Endothelial cell (in vitro differentiated cells): ENCODE data around the gene INSYN2B. TPM values are rescaled to one million over a fixed set of nuclear protein-coding genes. Genes with fewer than 3 reads are reported as not detected.
"Not testable (repeated sequence)": the region's sequence is repeated elsewhere in the genome, so short reads cannot be mapped to it uniquely, and the experiment has no call there.

ENCODE experiments used
- DNase-seq: peaks from one replicate; pipeline ENCODE4 v3.0.0; 2021; ENCODE audit warnings: low spot score
- H3K27ac Mint-ChIP-seq: one replicate; pipeline ENCODE4 v1.8.0; 2021; ENCODE audit warnings: mixed read lengths, inconsistent platforms; ENCODE audit not compliant: unreplicated experiment
- H3K27me3 Mint-ChIP-seq: one replicate; pipeline ENCODE4 v1.8.0; 2021; ENCODE audit warnings: mild to moderate bottlenecking, moderate library complexity, mixed read lengths, inconsistent platforms; ENCODE audit not compliant: unreplicated experiment
- H3K36me3 Mint-ChIP-seq: one replicate; pipeline ENCODE4 v1.8.0; 2021; ENCODE audit warnings: mild to moderate bottlenecking, low read depth, mixed read lengths, inconsistent platforms; ENCODE audit not compliant: unreplicated experiment
- H3K4me1 Mint-ChIP-seq: one replicate; pipeline ENCODE4 v1.8.0; 2021; ENCODE audit warnings: mild to moderate bottlenecking, mixed read lengths, inconsistent platforms; ENCODE audit not compliant: unreplicated experiment
- H3K4me3 Mint-ChIP-seq: one replicate; pipeline ENCODE4 v1.8.0; 2021; ENCODE audit warnings: mild to moderate bottlenecking, mixed read lengths, inconsistent platforms; ENCODE audit not compliant: unreplicated experiment
- H3K9me3 Mint-ChIP-seq: one replicate; pipeline ENCODE4 v1.8.0; 2021; ENCODE audit warnings: mixed read lengths, inconsistent platforms; ENCODE audit not compliant: unreplicated experiment
- total RNA-seq: library from RNA; stranded (reverse); fragmentation: NEBNext Ultra II Directional; extraction: Animal tissue kit (Norgen Biotek cat#: 25700); gene quantifications from one replicate; pipeline ENCODE4 v1.2.1, GENCODE V29; 2021; ENCODE audit not compliant: unreplicated experiment
- TF ChIP-seq, protein P1 (sequence below): fragments of 200-600 bp; sonication (generic); IDR thresholded peaks from one replicate; pipeline ENCODE4 v1.5.0; 2021; ENCODE audit warnings: antibody characterized with exemption; ENCODE audit not compliant: unreplicated experiment

Gene INSYN2B
- total RNA-seq, 1 donor from 2014 or later, result 4.5 TPM

DNA sequence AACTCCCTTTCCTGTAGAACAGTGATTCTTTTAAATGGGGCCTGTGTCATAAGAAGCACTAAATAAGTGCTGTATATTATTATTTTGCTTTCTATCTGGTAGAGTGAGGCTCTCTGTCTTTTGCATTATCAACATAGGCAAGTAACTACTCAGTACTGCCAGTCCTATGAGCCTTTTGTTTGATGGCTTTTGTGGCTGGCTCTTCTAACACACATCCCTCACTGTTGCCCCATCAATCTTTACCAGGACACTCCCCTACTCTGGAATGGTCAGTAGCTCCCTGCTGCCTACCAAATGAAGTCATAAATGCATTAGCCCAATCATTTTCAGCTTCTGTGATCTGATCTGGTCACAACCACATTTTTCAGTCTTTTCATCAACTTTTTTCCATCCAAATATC is 137.6 kb downstream of the INSYN2B start:
- no peaks in the 10 kb centered on the region for H3K27me3 Mint-ChIP-seq
- H3K36me3 Mint-ChIP-seq, result no peaks in the 10 kb centered on the region
- no peak overlapping the region for H3K27ac Mint-ChIP-seq
- no peak overlapping the region for H3K4me3 Mint-ChIP-seq
- H3K4me1 Mint-ChIP-seq, result no peaks in the 10 kb centered on the region
- no peaks in the 10 kb centered on the region for H3K9me3 Mint-ChIP-seq
- TF ChIP-seq, protein P1, sequence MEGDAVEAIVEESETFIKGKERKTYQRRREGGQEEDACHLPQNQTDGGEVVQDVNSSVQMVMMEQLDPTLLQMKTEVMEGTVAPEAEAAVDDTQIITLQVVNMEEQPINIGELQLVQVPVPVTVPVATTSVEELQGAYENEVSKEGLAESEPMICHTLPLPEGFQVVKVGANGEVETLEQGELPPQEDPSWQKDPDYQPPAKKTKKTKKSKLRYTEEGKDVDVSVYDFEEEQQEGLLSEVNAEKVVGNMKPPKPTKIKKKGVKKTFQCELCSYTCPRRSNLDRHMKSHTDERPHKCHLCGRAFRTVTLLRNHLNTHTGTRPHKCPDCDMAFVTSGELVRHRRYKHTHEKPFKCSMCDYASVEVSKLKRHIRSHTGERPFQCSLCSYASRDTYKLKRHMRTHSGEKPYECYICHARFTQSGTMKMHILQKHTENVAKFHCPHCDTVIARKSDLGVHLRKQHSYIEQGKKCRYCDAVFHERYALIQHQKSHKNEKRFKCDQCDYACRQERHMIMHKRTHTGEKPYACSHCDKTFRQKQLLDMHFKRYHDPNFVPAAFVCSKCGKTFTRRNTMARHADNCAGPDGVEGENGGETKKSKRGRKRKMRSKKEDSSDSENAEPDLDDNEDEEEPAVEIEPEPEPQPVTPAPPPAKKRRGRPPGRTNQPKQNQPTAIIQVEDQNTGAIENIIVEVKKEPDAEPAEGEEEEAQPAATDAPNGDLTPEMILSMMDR, result no peak
- no peak for DNase-seq

DNA sequence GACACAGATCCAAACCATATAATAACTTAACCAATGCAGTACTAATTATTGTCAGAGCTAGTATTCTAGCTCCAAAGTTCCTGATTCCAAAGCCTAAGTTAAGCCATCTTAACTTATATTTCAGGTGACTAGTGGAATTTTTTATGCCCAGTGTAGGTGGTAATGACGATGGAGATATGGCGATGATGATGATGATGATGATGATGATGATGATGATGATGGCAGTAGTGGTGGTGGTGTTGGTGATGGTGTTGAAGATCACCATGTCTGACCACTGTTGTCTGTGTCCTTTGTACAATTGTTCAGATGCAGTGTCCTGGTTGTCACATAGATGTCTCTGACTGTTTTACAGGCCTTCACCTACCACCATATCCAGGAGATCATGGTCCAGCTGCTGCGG is 139.9 kb downstream of the INSYN2B start:
- no peaks in the 10 kb centered on the region for H3K4me1 Mint-ChIP-seq
- TF ChIP-seq, protein P1, result no peak
- no peaks in the 10 kb centered on the region for H3K36me3 Mint-ChIP-seq
- no peaks in the 10 kb centered on the region for H3K9me3 Mint-ChIP-seq
- no peak for DNase-seq
- H3K4me3 Mint-ChIP-seq, result no peak overlapping the region
- H3K27me3 Mint-ChIP-seq, result no peaks in the 10 kb centered on the region
- no peak overlapping the region for H3K27ac Mint-ChIP-seq

DNA sequence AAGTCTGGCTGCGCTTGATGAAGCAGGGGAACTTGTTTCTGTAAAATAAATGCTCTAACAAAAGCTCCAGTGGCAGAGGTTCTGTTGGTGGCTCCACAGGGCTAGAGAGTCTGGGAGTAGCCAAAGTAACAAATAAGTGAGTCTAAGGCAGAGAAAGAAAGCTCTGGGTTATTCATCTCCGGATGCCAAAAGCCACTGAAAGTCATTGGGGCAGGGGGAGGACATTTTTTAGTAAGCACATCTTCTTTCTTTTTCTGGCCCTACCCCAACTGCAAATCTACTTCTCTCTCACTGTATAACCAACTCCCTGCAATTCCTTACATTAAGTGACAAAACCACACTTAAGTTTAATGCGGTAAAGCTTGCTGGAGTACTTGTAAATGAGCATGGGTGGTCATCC is 141.6 kb downstream of the INSYN2B start:
- DNase-seq, result no peak
- TF ChIP-seq, protein P1, result no peak
- H3K4me3 Mint-ChIP-seq, result no peak overlapping the region
- no peaks in the 10 kb centered on the region for H3K4me1 Mint-ChIP-seq
- H3K27me3 Mint-ChIP-seq, result no peaks in the 10 kb centered on the region
- no peak overlapping the region for H3K27ac Mint-ChIP-seq
- H3K36me3 Mint-ChIP-seq, result no peaks in the 10 kb centered on the region
- no peaks in the 10 kb centered on the region for H3K9me3 Mint-ChIP-seq

DNA sequence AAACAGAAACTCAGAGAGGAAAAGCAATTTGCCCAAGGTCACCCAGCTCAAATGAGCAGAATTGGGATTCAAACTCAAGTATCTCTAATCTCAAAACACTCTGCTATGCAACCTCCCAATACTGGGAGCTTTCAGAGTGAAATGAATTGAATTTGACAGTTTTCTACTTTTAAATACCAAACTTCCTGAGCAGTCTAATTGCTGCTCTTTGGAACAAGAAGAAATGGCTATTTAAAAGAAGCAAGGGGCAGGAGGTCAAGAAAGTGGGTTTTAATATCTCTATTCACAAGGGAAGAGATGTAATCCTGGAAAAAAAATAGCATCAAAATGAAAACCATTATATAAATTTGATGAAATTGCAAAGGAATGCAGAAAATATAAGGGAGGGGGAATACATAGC is 142.6 kb downstream of the INSYN2B start:
- peaks cover 2% of the 10 kb centered on the region for H3K4me1 Mint-ChIP-seq
- no peak overlapping the region for H3K4me3 Mint-ChIP-seq
- TF ChIP-seq, protein P1, result no peak

DNA sequence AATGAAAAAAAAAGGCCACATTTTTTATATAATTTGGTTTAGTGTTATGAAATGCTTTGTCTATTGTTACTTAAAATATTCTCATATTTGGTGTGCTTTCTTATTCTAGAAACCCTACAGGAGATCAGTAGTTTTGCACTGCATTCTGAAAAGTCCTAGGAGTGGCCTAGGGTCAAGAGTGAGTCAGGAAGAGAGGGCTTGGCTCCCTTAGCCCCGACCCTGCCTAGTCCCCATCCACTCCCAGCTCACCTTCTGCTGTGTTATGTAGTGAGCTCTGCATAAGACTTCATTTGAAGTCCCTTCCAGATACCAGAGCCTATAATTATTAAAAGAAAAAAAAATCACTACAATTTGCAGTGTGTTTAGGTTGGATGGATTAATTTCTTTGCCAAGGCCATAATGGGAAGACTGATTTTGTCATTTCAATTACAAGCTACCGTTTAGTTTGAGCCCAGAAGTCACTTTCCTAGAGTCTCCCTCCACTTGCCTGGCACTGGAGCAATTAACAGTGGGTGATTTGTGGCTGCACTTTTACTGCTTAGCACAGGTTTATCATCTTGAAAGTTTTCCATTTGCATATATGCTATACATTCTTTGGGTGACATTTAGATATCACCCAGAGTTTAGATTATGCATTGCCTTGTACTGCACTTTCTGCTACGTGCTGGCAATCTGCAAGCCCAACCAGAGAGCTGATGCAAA is 143.3 kb downstream of the INSYN2B start:
- TF ChIP-seq, protein P1, result no peak
- Mint-ChIP-seq H3K9me3 (no peaks in the 10 kb centered on the region), H3K36me3 (no peaks in the 10 kb centered on the region), H3K27ac (no peak overlapping the region), H3K4me1 (peaks cover 6% of the 10 kb centered on the region), H3K27me3 (no peaks in the 10 kb centered on the region), H3K4me3 (no peak overlapping the region)
- DNase-seq, result no peak

More for the DNA sequence above, 142.6 kb downstream of the INSYN2B start:
- Mint-ChIP-seq H3K27ac (no peak overlapping the region), H3K9me3 (no peaks in the 10 kb centered on the region), H3K27me3 (no peaks in the 10 kb centered on the region), H3K36me3 (no peaks in the 10 kb centered on the region)
- no peak for DNase-seq

DNA sequence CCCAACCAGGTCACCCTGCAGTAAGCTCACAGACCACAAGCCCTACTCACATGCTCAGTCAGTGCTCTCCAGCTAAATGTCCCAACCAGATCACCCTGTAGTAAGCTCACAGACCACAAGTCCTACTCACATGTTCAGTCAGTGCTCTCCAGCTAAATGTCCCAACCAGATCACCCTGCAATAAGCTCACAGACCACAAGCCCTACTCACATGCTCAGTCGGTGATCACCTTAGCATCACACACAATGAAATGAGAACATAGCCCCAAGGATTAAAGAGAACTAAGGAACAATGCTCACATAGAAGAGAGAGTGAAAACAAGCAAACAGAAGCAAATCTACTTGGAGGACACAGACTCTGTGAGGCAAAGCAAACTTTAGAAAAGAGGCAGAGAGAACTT is 145.8 kb downstream of the INSYN2B start:
- H3K9me3 Mint-ChIP-seq, DNase-seq, H3K4me1 Mint-ChIP-seq, H3K36me3 Mint-ChIP-seq, H3K27ac Mint-ChIP-seq, H3K4me3 Mint-ChIP-seq, H3K27me3 Mint-ChIP-seq: not testable (repeated sequence)

DNA sequence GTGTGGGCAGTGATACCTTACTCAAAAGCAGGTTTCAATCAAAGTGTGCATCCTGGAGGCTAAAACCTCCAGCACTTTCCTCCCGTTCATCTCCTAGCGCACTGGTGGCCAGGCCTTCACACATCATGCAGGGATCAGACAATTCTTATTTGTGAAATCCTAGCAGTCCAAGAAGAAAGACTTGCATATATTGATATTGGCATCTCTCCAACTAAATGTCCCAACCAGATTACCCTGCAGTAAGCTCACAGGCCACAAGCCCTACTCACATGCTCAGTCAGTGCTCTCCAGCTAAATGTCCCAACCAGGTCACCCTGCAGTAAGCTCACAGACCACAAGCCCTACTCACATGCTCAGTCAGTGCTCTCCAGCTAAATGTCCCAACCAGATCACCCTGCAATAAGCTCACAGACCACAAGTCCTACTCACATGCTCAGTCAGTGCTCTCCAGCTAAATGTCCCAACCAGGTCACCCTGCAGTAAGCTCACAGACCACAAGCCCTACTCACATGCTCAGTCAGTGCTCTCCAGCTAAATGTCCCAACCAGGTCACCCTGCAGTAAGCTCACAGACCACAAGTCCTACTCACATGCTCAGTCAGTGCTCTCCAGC is 146.5 kb downstream of the INSYN2B start:
- not testable (repeated sequence) for H3K27me3 Mint-ChIP-seq, DNase-seq, H3K4me1 Mint-ChIP-seq, H3K9me3 Mint-ChIP-seq, H3K36me3 Mint-ChIP-seq, H3K4me3 Mint-ChIP-seq, H3K27ac Mint-ChIP-seq
